HepG2 (cell line): ENCODE results near the gene HES3. TPM values are rescaled to one million over a fixed set of nuclear protein-coding genes. Genes with fewer than 3 reads are reported as not detected.

Experiments used
- CREB1 ChIP-seq, 2 experiments: fragments of 450-650 bp in 1 of 2; IDR thresholded peaks; 2 replicates each; pipeline ENCODE4 v1.6.1; 2016 to 2017; ENCODE audit warnings: control low read depth in 1 of 2, mild to moderate bottlenecking in 1 of 2, missing compliant biosample characterization in 1 of 2, missing genetic modification characterization in 1 of 2
- FOXP1 ChIP-seq, 2 experiments: fragments of 450-650 bp in 1 of 2; IDR thresholded peaks; 2 replicates each; pipeline ENCODE4 v1.6.1; 2017 to 2018; ENCODE audit warnings: antibody characterized with exemption in 1 of 2
- HINFP ChIP-seq: sonication (generic); formaldehyde crosslinking; IDR thresholded peaks from 2 replicates; pipeline ENCODE4 v1.4.0; 2020; ENCODE audit warnings: low read depth, mild to moderate bottlenecking, missing genetic modification reagents
- MTERF4 ChIP-seq: sonication (generic); formaldehyde crosslinking; IDR thresholded peaks from 2 replicates; pipeline ENCODE4 v1.8.0; 2023; ENCODE audit warnings: mild to moderate bottlenecking, missing genetic modification reagents
- MYC ChIP-seq: sonication (generic); formaldehyde crosslinking; IDR thresholded peaks from 2 replicates; pipeline ENCODE4 v1.9.0; 2021; ENCODE audit warnings: missing genetic modification reagents, borderline replicate concordance
- NFIB ChIP-seq: sonication (generic); formaldehyde crosslinking; IDR thresholded peaks from 2 replicates; pipeline ENCODE4 v1.9.0; 2021; ENCODE audit warnings: missing genetic modification reagents, mild to moderate bottlenecking, borderline replicate concordance
- NFKB2 ChIP-seq: sonication (generic); formaldehyde crosslinking; IDR thresholded peaks from 2 replicates; pipeline ENCODE4 v1.4.0; 2020; ENCODE audit warnings: missing genetic modification reagents, borderline replicate concordance
- NR2F6 ChIP-seq, 2 experiments: IDR thresholded peaks; 2 replicates each; pipeline ENCODE4 v1.6.1; 2016; ENCODE audit warnings: antibody characterized with exemption in 1 of 2, mild to moderate bottlenecking in 1 of 2
- RBFOX2 ChIP-seq: fragments of 200-400 bp; formaldehyde crosslinking; IDR thresholded peaks from 2 replicates; pipeline ENCODE4 v1.6.1; 2017; ENCODE audit warnings: low read depth, mild to moderate bottlenecking, low read length
- SOX6 ChIP-seq, 2 experiments: fragments of 450-650 bp in 1 of 2; sonication (generic) in 1 of 2; formaldehyde crosslinking in 1 of 2; IDR thresholded peaks; 2 replicates each; pipeline versions ENCODE4 v1.4.0 to v1.6.1; 2017 to 2020; ENCODE audit warnings: antibody characterized with exemption in 1 of 2, mild to moderate bottlenecking in 1 of 2, missing genetic modification reagents in 1 of 2
- THAP8 ChIP-seq: sonication (generic); formaldehyde crosslinking; IDR thresholded peaks from 2 replicates; pipeline ENCODE4 v1.5.1; 2020; ENCODE audit warnings: missing genetic modification reagents, mild to moderate bottlenecking, borderline replicate concordance
- WIZ ChIP-seq: sonication (generic); formaldehyde crosslinking; IDR thresholded peaks from 2 replicates; pipeline ENCODE4 v1.5.1; 2020; ENCODE audit warnings: mild to moderate bottlenecking, missing genetic modification reagents
- ZNF101 ChIP-seq: sonication (generic); formaldehyde crosslinking; IDR thresholded peaks from 2 replicates; pipeline ENCODE4 v1.4.0; 2020; ENCODE audit warnings: mild to moderate bottlenecking, low read depth, missing genetic modification reagents, borderline replicate concordance
- ZNF326 ChIP-seq: sonication (generic); formaldehyde crosslinking; IDR thresholded peaks from 2 replicates; pipeline ENCODE4 v1.4.0; 2020; ENCODE audit warnings: missing genetic modification reagents, borderline replicate concordance
- ZNF431 ChIP-seq: sonication (generic); formaldehyde crosslinking; IDR thresholded peaks from 2 replicates; pipeline ENCODE4 v1.9.0; 2022; ENCODE audit warnings: missing genetic modification reagents, low read depth, mild to moderate bottlenecking, borderline replicate concordance
- ZNF510 ChIP-seq: sonication (generic); formaldehyde crosslinking; IDR thresholded peaks from 2 replicates; pipeline ENCODE4 v1.4.0; 2020; ENCODE audit warnings: low read depth, mild to moderate bottlenecking, missing genetic modification reagents
- ZNF558 ChIP-seq: sonication (generic); formaldehyde crosslinking; IDR thresholded peaks from 2 replicates; pipeline ENCODE4 v1.9.0; 2022; ENCODE audit warnings: mild to moderate bottlenecking, missing genetic modification reagents, borderline replicate concordance
- ZNF569 ChIP-seq: sonication (generic); formaldehyde crosslinking; IDR thresholded peaks from 2 replicates; pipeline ENCODE4 v1.5.0; 2020; ENCODE audit warnings: mild to moderate bottlenecking, missing genetic modification reagents, moderate library complexity, borderline replicate concordance
- ZNF639 ChIP-seq: conservative IDR thresholded peaks from 2 replicates; pipeline ENCODE4 v1.6.1; 2018; ENCODE audit warnings: missing genetic modification reagents
- ZNF768 ChIP-seq: sonication (generic); formaldehyde crosslinking; IDR thresholded peaks from 2 replicates; pipeline ENCODE4 v1.4.0; 2020; ENCODE audit warnings: missing genetic modification reagents
- ZNF770 ChIP-seq: sonication (generic); formaldehyde crosslinking; IDR thresholded peaks from 2 replicates; pipeline ENCODE4 v1.5.0; 2020; ENCODE audit warnings: mild to moderate bottlenecking, missing genetic modification reagents
- polyA plus RNA-seq, 8 experiments: library from polyadenylated mRNA; depleted of rRNA in 3 of 8; stranded (reverse) in 7 of 8; unstranded in 1 of 8; fragments of >200 nt; fragmentation: Illumina TruSeq in 4 of 8; extraction: Trizol in 4 of 8; gene quantifications; 2 replicates each; pipeline versions ENCODE4 v1.2.1 to v1.2.3, GENCODE V29; 2011 to 2016; ENCODE audit warnings: low read depth in 4 of 8, missing spikeins in 1 of 8, mixed read lengths in 1 of 8; ENCODE audit not compliant: insufficient read depth in 1 of 8
- total RNA-seq, 5 experiments: library from RNA; depleted of rRNA; stranded (reverse); fragments of >200 nt; fragmentation: Illumina TruSeq; extraction: Trizol; gene quantifications; 2 replicates each; pipeline ENCODE4 v1.2.3, GENCODE V29; 2016; ENCODE audit warnings: low read depth in 1 of 5

Gene HES3
- total and polyA plus RNA-seq, 2 of the 13 experiments (the other 11 are each of a cell fraction or from before 2014, with no cell fraction given), result not detected

GRCh38 chr1:6235296-6235677 is 8.7 kb upstream of the HES3 start (continued):
- TF ChIP-seq ZNF639 (CRISPR knock-in tag), result no peak
- TF ChIP-seq NR2F6 (IDR thresholded peaks at IDR 0.05), result peak; percentile 25; the same call in 1 of the 2 replicates
- TF ChIP-seq NR2F6 (CRISPR knock-in tag; IDR thresholded peaks at IDR 0.05), result peak; percentile 31; the same call in 1 of the 2 replicates
- TF ChIP-seq FOXP1 (IDR thresholded peaks at IDR 0.05), result no peak
- no peak for TF ChIP-seq FOXP1 (CRISPR knock-in tag; IDR thresholded peaks at IDR 0.05)
- TF ChIP-seq MTERF4, result no peak
- no peak for TF ChIP-seq NFIB (CRISPR knock-in tag)
- no peak for TF ChIP-seq ZNF326 (CRISPR knock-in tag)
- TF ChIP-seq ZNF569, result no peak
- TF ChIP-seq SOX6 (IDR thresholded peaks at IDR 0.05), result no peak
- no peak for TF ChIP-seq SOX6 (CRISPR knock-in tag; IDR thresholded peaks at IDR 0.05)
- TF ChIP-seq ZNF101 (CRISPR knock-in tag), result no peak
- TF ChIP-seq ZNF768 (CRISPR knock-in tag), result peak; percentile 27; the same call in 1 of the 2 replicates
- TF ChIP-seq NFKB2, result no peak
- TF ChIP-seq HINFP (CRISPR knock-in tag), result peak; percentile 13; the same call in 1 of the 2 replicates
- no peak for TF ChIP-seq ZNF510 (CRISPR knock-in tag)
- peak; percentile 41; the same call in 1 of the 2 replicates for TF ChIP-seq CREB1 (IDR thresholded peaks at IDR 0.05)
- TF ChIP-seq CREB1 (CRISPR knock-in tag; IDR thresholded peaks at IDR 0.05), result peak; percentile 56; the same call in 1 of the 2 replicates
- TF ChIP-seq WIZ (CRISPR knock-in tag), result no peak
- 0 out of 2 replicates have a peak, but pooled peaks have one; percentile 38 for TF ChIP-seq ZNF431 (CRISPR knock-in tag)
- TF ChIP-seq THAP8, result no peak
- TF ChIP-seq MYC, result 0 out of 2 replicates have a peak, but pooled peaks have one; percentile 20
- TF ChIP-seq ZNF558 (CRISPR knock-in tag), result peak; percentile 33; the same call in 1 of the 2 replicates
- no peak; the same call in 1 of the 2 replicates for TF ChIP-seq RBFOX2
- no peak for TF ChIP-seq ZNF770 (CRISPR knock-in tag)
